ENCODE data around the gene INSYN2A.

INSYN2A gene

GRCh38 chr10:127196282-127197153, at the start of gene INSYN2A:
INSYN2A (minus strand) TSS chr10:127196591; CDS start chr10:127176395, 20,196 bp downstream.
- no peak within 1 kb of the TSS for H3K27ac ChIP-seq (ENCODE audit: low read depth in 2 of 2, low read length in 2 of 2)
- no peak within 1 kb of the TSS for H3K9ac ChIP-seq (ENCODE audit: low read depth in 1 of 2, low read length in 2 of 2)
- no peaks in the 10 kb centered on the region for H3K9me3 ChIP-seq (ENCODE audit: control insufficient read depth in 2 of 2, low read length in 2 of 2)
- H3K27me3 ChIP-seq (ENCODE audit: control insufficient read depth in 2 of 2, insufficient read depth in 2 of 2, low read length in 2 of 2): peaks cover 9 to 12% of the 10 kb centered on the region in 2 donors
- peak within 1 kb of the TSS in 1 of 2 donors; percentile 38 for H3K4me3 ChIP-seq (ENCODE audit: low read length in 2 of 2)
- H3K4me1 ChIP-seq (ENCODE audit: control insufficient read depth in 2 of 2, insufficient read depth in 2 of 2, low read length in 2 of 2): peaks cover 0 to 9% of the 10 kb centered on the region in 2 donors
- H3K36me3 ChIP-seq (ENCODE audit: control insufficient read depth in 2 of 2, insufficient read depth in 2 of 2, low read length in 2 of 2): no peaks in the 10 kb centered on the region

GRCh38 chr10:127245456-127245855, 49.1 kb upstream of the INSYN2A start:
- Histone ChIP-seq H3K9ac (ENCODE audit: low read depth in 1 of 2, low read length in 2 of 2) (no peak overlapping the region), H3K9me3 (ENCODE audit: control insufficient read depth in 2 of 2, low read length in 2 of 2) (no peaks in the 10 kb centered on the region), H3K27me3 (ENCODE audit: control insufficient read depth in 2 of 2, insufficient read depth in 2 of 2, low read length in 2 of 2) (no peaks in the 10 kb centered on the region), H3K4me3 (ENCODE audit: low read length in 2 of 2) (no peak overlapping the region), H3K27ac (ENCODE audit: low read depth in 2 of 2, low read length in 2 of 2) (no peak overlapping the region), H3K4me1 (ENCODE audit: control insufficient read depth in 2 of 2, insufficient read depth in 2 of 2, low read length in 2 of 2) (no peaks in the 10 kb centered on the region), H3K36me3 (ENCODE audit: control insufficient read depth in 2 of 2, insufficient read depth in 2 of 2, low read length in 2 of 2) (peaks cover 6 to 12% of the 10 kb centered on the region in 2 donors)

- Histone ChIP-seq H3K9me3 (ENCODE audit: control insufficient read depth in 2 of 2, low read length in 2 of 2) (no peaks in the 10 kb centered on the region), H3K36me3 (ENCODE audit: control insufficient read depth in 2 of 2, insufficient read depth in 2 of 2, low read length in 2 of 2) (peaks cover 5 to 8% of the 10 kb centered on the region in 2 donors), H3K9ac (ENCODE audit: low read depth in 1 of 2, low read length in 2 of 2) (no peak overlapping the region), H3K27ac (ENCODE audit: low read depth in 2 of 2, low read length in 2 of 2) (no peak overlapping the region), H3K27me3 (ENCODE audit: control insufficient read depth in 2 of 2, insufficient read depth in 2 of 2, low read length in 2 of 2) (no peaks in the 10 kb centered on the region), H3K4me1 (ENCODE audit: control insufficient read depth in 2 of 2, insufficient read depth in 2 of 2, low read length in 2 of 2) (no peaks in the 10 kb centered on the region), H3K4me3 (ENCODE audit: low read length in 2 of 2) (no peak overlapping the region)
Observed at GRCh38 chr10:127243490-127244272, 47.3 kb upstream of the INSYN2A start.

GRCh38 chr10:127242914-127243313, 46.5 kb upstream of the INSYN2A start:
- Histone ChIP-seq H3K9ac (ENCODE audit: low read depth in 1 of 2, low read length in 2 of 2) (no peak overlapping the region), H3K27ac (ENCODE audit: low read depth in 2 of 2, low read length in 2 of 2) (no peak overlapping the region), H3K27me3 (ENCODE audit: control insufficient read depth in 2 of 2, insufficient read depth in 2 of 2, low read length in 2 of 2) (no peaks in the 10 kb centered on the region), H3K4me3 (ENCODE audit: low read length in 2 of 2) (no peak overlapping the region), H3K36me3 (ENCODE audit: control insufficient read depth in 2 of 2, insufficient read depth in 2 of 2, low read length in 2 of 2) (peaks cover 0 to 2% of the 10 kb centered on the region in 2 donors), H3K9me3 (ENCODE audit: control insufficient read depth in 2 of 2, low read length in 2 of 2) (no peaks in the 10 kb centered on the region), H3K4me1 (ENCODE audit: control insufficient read depth in 2 of 2, insufficient read depth in 2 of 2, low read length in 2 of 2) (no peaks in the 10 kb centered on the region)

GRCh38 chr10:127236266-127236665, 39.9 kb upstream of the INSYN2A start:
- no peaks in the 10 kb centered on the region for H3K4me1 ChIP-seq (ENCODE audit: control insufficient read depth in 2 of 2, insufficient read depth in 2 of 2, low read length in 2 of 2)
- no peaks in the 10 kb centered on the region for H3K27me3 ChIP-seq (ENCODE audit: control insufficient read depth in 2 of 2, insufficient read depth in 2 of 2, low read length in 2 of 2)
- no peak overlapping the region for H3K9ac ChIP-seq (ENCODE audit: low read depth in 1 of 2, low read length in 2 of 2)
- no peak overlapping the region for H3K27ac ChIP-seq (ENCODE audit: low read depth in 2 of 2, low read length in 2 of 2)
- H3K4me3 ChIP-seq (ENCODE audit: low read length in 2 of 2): no peak overlapping the region
- H3K9me3 ChIP-seq (ENCODE audit: control insufficient read depth in 2 of 2, low read length in 2 of 2): no peaks in the 10 kb centered on the region
- H3K36me3 ChIP-seq (ENCODE audit: control insufficient read depth in 2 of 2, insufficient read depth in 2 of 2, low read length in 2 of 2): no peaks in the 10 kb centered on the region

GRCh38 chr10:127234306-127234800, 38.0 kb upstream of the INSYN2A start:
- Histone ChIP-seq H3K36me3 (ENCODE audit: control insufficient read depth in 2 of 2, insufficient read depth in 2 of 2, low read length in 2 of 2) (no peaks in the 10 kb centered on the region), H3K27ac (ENCODE audit: low read depth in 2 of 2, low read length in 2 of 2) (no peak overlapping the region), H3K9me3 (ENCODE audit: control insufficient read depth in 2 of 2, low read length in 2 of 2) (no peaks in the 10 kb centered on the region), H3K4me3 (ENCODE audit: low read length in 2 of 2) (no peak overlapping the region), H3K9ac (ENCODE audit: low read depth in 1 of 2, low read length in 2 of 2) (no peak overlapping the region), H3K4me1 (ENCODE audit: control insufficient read depth in 2 of 2, insufficient read depth in 2 of 2, low read length in 2 of 2) (no peaks in the 10 kb centered on the region), H3K27me3 (ENCODE audit: control insufficient read depth in 2 of 2, insufficient read depth in 2 of 2, low read length in 2 of 2) (no peaks in the 10 kb centered on the region)

GRCh38 chr10:127228195-127228787, 31.9 kb upstream of the INSYN2A start:
- no peaks in the 10 kb centered on the region for H3K36me3 ChIP-seq (ENCODE audit: control insufficient read depth in 2 of 2, insufficient read depth in 2 of 2, low read length in 2 of 2)
- H3K4me3 ChIP-seq (ENCODE audit: low read length in 2 of 2): no peak overlapping the region
- H3K4me1 ChIP-seq (ENCODE audit: control insufficient read depth in 2 of 2, insufficient read depth in 2 of 2, low read length in 2 of 2): no peaks in the 10 kb centered on the region
- H3K27ac ChIP-seq (ENCODE audit: low read depth in 2 of 2, low read length in 2 of 2): no peak overlapping the region
- no peaks in the 10 kb centered on the region for H3K9me3 ChIP-seq (ENCODE audit: control insufficient read depth in 2 of 2, low read length in 2 of 2)
- H3K9ac ChIP-seq (ENCODE audit: low read depth in 1 of 2, low read length in 2 of 2): no peak overlapping the region
- no peaks in the 10 kb centered on the region for H3K27me3 ChIP-seq (ENCODE audit: control insufficient read depth in 2 of 2, insufficient read depth in 2 of 2, low read length in 2 of 2)

- Histone ChIP-seq H3K9me3 (ENCODE audit: control insufficient read depth in 2 of 2, low read length in 2 of 2) (no peaks in the 10 kb centered on the region), H3K4me3 (ENCODE audit: low read length in 2 of 2) (no peak overlapping the region), H3K27ac (ENCODE audit: low read depth in 2 of 2, low read length in 2 of 2) (no peak overlapping the region), H3K4me1 (ENCODE audit: control insufficient read depth in 2 of 2, insufficient read depth in 2 of 2, low read length in 2 of 2) (no peaks in the 10 kb centered on the region), H3K36me3 (ENCODE audit: control insufficient read depth in 2 of 2, insufficient read depth in 2 of 2, low read length in 2 of 2) (no peaks in the 10 kb centered on the region), H3K27me3 (ENCODE audit: control insufficient read depth in 2 of 2, insufficient read depth in 2 of 2, low read length in 2 of 2) (no peaks in the 10 kb centered on the region), H3K9ac (ENCODE audit: low read depth in 1 of 2, low read length in 2 of 2) (no peak overlapping the region)
Observed at GRCh38 chr10:127227663-127228062, 31.3 kb upstream of the INSYN2A start.

- no peaks in the 10 kb centered on the region for H3K27me3 ChIP-seq (ENCODE audit: control insufficient read depth in 2 of 2, insufficient read depth in 2 of 2, low read length in 2 of 2)
- no peak overlapping the region for H3K27ac ChIP-seq (ENCODE audit: low read depth in 2 of 2, low read length in 2 of 2)
- no peaks in the 10 kb centered on the region for H3K9me3 ChIP-seq (ENCODE audit: control insufficient read depth in 2 of 2, low read length in 2 of 2)
- no peaks in the 10 kb centered on the region for H3K4me1 ChIP-seq (ENCODE audit: control insufficient read depth in 2 of 2, insufficient read depth in 2 of 2, low read length in 2 of 2)
- no peaks in the 10 kb centered on the region for H3K36me3 ChIP-seq (ENCODE audit: control insufficient read depth in 2 of 2, insufficient read depth in 2 of 2, low read length in 2 of 2)
- no peak overlapping the region for H3K4me3 ChIP-seq (ENCODE audit: low read length in 2 of 2)
- H3K9ac ChIP-seq (ENCODE audit: low read depth in 1 of 2, low read length in 2 of 2): no peak overlapping the region
Observed at GRCh38 chr10:127227027-127227426, 30.6 kb upstream of the INSYN2A start.

GRCh38 chr10:127221281-127221680, 24.9 kb upstream of the INSYN2A start:
- H3K9ac ChIP-seq (ENCODE audit: low read depth in 1 of 2, low read length in 2 of 2): no peak overlapping the region
- no peak overlapping the region for H3K27ac ChIP-seq (ENCODE audit: low read depth in 2 of 2, low read length in 2 of 2)
- no peaks in the 10 kb centered on the region for H3K36me3 ChIP-seq (ENCODE audit: control insufficient read depth in 2 of 2, insufficient read depth in 2 of 2, low read length in 2 of 2)
- no peaks in the 10 kb centered on the region for H3K9me3 ChIP-seq (ENCODE audit: control insufficient read depth in 2 of 2, low read length in 2 of 2)
- no peaks in the 10 kb centered on the region for H3K4me1 ChIP-seq (ENCODE audit: control insufficient read depth in 2 of 2, insufficient read depth in 2 of 2, low read length in 2 of 2)
- H3K27me3 ChIP-seq (ENCODE audit: control insufficient read depth in 2 of 2, insufficient read depth in 2 of 2, low read length in 2 of 2): no peaks in the 10 kb centered on the region
- H3K4me3 ChIP-seq (ENCODE audit: low read length in 2 of 2): no peak overlapping the region
